Left lung (tissue), 10 donors: ENCODE data around the gene SLC25A25. TPM values are rescaled to one million over a fixed set of nuclear protein-coding genes. Genes with fewer than 3 reads are reported as not detected.

Experiments used
- ATAC-seq: fragments of 200-7000 bp; cut with Tn5 transposase; one replicate; pipeline ENCODE4 v1.9.1; 2020; ENCODE audit warnings: moderate library complexity
- DNase-seq, 4 donors: peaks; one replicate each; pipeline ENCODE4 v3.0.0-alpha.2; 2013 to 2020
- H3K27ac ChIP-seq, 2 donors: fragments of 200-600 bp; sonication (generic) in 1 of 2; one replicate each; pipeline versions ENCODE4 v1.5.0 to v1.8.0; 2020 to 2021
- H3K27me3 ChIP-seq, 2 donors: fragments of 200-600 bp; sonication (generic) in 1 of 2; one replicate each; pipeline versions ENCODE4 v1.5.0 to v1.8.0; 2020 to 2021
- H3K36me3 ChIP-seq, 2 donors: fragments of 200-600 bp; sonication (generic) in 1 of 2; one replicate each; pipeline versions ENCODE4 v1.5.0 to v1.8.0; 2020 to 2021
- H3K4me1 ChIP-seq, 2 donors: fragments of 200-600 bp; one replicate each; pipeline ENCODE4 v1.8.0; 2021
- H3K4me3 ChIP-seq, 2 donors: fragments of 200-600 bp; sonication (generic) in 1 of 2; one replicate each; pipeline versions ENCODE4 v1.5.0 to v1.8.0; 2020 to 2021; ENCODE audit warnings: mild to moderate bottlenecking in 1 of 2
- H3K9me3 ChIP-seq, 2 donors: fragments of 200-600 bp; sonication (generic) in 1 of 2; one replicate each; pipeline versions ENCODE4 v1.5.0 to v1.8.0; 2020 to 2021
- intact Hi-C, 2 donors: fragments of 100-400 bp; cut with DNase I; formaldehyde crosslinking; loops; one replicate each; pipeline versions ENCODE4 v1.11.2 to v1.14.2; 2022
- polyA plus RNA-seq, 6 donors: library from polyadenylated mRNA; unstranded; fragments of 120-200 nt; gene quantifications; one replicate each; pipeline ENCODE4 v1.2.1, GENCODE V29; 2013; ENCODE audit not compliant: insufficient read length in 6 of 6
- total RNA-seq, 2 donors: library from RNA; stranded (reverse); fragmentation: NEBNext Ultra II Directional; extraction: Animal tissue kit (Norgen Biotek cat#: 25700); gene quantifications; one replicate each; pipeline ENCODE4 v1.2.1, GENCODE V29; 2021
- TF ChIP-seq, protein P1 (sequence below), 2 donors: fragments of 200-600 bp; sonication (generic) in 1 of 2; IDR thresholded peaks; one replicate each; pipeline versions ENCODE4 v1.5.0 to v1.8.0; 2021; ENCODE audit warnings: antibody characterized with exemption in 2 of 2
- donor health status: DM: no; HTN: yes; CAD: no.
- donor health status: DM: no; HTN: no; CAD: no.

Gene SLC25A25
- total and polyA plus RNA-seq, 8 donors, result 9.8 to 21.0 (median 15.4) TPM

DNA sequence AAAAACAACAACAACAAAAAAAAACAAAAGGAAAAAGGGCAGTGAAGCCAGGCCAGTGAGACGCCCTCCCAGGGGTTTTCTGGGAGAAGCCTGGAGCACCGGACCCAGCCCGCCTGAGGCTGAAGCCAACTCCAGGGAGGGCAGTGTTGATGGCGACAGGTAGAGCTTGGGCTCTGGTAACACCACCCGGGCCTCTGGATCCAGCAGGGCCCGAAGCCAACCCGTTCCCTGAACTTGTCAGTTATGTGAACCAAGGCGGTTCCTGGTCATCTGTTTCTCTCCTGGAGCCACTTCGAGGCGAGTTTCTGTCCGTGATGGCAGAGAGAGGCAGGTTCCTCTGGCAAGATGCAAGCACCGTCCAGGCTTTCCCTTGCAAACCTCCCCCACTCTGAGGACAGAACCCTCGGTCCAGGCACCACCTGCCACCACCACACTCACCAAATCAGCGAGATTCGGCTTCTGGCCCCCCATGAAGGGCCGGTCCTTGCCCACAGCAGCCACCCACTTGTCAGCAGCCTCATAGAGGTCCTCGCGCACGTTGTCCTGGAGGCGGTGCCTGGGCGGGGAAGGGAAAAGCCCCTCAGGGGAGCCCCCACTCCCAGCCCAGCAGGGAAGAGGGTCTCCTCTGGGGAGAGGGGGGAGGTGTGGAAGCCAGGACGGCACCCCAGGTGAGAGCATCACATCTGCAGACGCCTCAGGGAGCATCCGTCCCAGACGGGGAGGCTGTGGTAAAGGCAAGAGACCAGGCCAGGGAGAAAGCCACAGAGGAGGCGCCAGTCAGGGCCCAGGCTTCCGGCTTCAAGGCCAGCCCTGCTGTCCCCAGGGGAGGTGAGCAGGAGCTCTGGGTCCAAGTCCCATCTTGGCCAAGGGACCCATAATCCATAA lies 54.1 kb downstream of the SLC25A25 start:
- H3K36me3 ChIP-seq, result peaks cover 0 to 49% of the 10 kb centered on the region in 2 donors
- no peaks in the 10 kb centered on the region for H3K27me3 ChIP-seq
- no peak overlapping the region for H3K27ac ChIP-seq
- H3K4me1 ChIP-seq, result peaks cover 4 to 37% of the 10 kb centered on the region in 2 donors
- no peak overlapping the region for H3K4me3 ChIP-seq
- TF ChIP-seq, protein P1, sequence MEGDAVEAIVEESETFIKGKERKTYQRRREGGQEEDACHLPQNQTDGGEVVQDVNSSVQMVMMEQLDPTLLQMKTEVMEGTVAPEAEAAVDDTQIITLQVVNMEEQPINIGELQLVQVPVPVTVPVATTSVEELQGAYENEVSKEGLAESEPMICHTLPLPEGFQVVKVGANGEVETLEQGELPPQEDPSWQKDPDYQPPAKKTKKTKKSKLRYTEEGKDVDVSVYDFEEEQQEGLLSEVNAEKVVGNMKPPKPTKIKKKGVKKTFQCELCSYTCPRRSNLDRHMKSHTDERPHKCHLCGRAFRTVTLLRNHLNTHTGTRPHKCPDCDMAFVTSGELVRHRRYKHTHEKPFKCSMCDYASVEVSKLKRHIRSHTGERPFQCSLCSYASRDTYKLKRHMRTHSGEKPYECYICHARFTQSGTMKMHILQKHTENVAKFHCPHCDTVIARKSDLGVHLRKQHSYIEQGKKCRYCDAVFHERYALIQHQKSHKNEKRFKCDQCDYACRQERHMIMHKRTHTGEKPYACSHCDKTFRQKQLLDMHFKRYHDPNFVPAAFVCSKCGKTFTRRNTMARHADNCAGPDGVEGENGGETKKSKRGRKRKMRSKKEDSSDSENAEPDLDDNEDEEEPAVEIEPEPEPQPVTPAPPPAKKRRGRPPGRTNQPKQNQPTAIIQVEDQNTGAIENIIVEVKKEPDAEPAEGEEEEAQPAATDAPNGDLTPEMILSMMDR (IDR thresholded peaks at IDR 0.05), result no peak
- peak in 1 of 4 donors; percentile 72 for DNase-seq
- intact Hi-C loops, result no loop called here
- no peaks in the 10 kb centered on the region for H3K9me3 ChIP-seq
- no peak for ATAC-seq

DNA sequence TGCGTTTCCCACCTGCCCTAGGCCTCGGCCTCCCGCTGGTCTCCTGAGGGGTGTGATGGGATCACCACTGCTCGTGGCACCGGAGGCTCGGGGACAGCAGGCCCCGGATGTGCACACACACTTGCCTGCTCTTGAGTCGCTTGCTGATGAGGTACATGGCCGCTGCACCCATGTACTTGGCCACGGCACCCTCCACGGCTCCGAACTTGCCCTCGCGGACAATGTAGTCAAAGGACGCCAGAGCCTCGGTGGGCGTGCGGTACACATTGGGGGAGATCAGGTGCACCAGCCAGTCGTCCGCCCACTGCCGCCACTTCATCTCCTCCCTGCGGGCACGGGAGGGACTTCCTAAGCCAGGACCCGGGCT lies 54.8 kb downstream of the SLC25A25 start:
- no peak overlapping the region for H3K4me3 ChIP-seq
- DNase-seq, result peak in 1 of 4 donors; percentile 32
- TF ChIP-seq, protein P1 (IDR thresholded peaks at IDR 0.05), result no peak
- no peaks in the 10 kb centered on the region for H3K9me3 ChIP-seq
- peaks cover 3 to 33% of the 10 kb centered on the region in 2 donors for H3K4me1 ChIP-seq
- no peak for ATAC-seq
- H3K27ac ChIP-seq, result no peak overlapping the region
- peaks cover 0 to 49% of the 10 kb centered on the region in 2 donors for H3K36me3 ChIP-seq
- H3K27me3 ChIP-seq, result no peaks in the 10 kb centered on the region
- intact Hi-C loops, result no loop called here

DNA sequence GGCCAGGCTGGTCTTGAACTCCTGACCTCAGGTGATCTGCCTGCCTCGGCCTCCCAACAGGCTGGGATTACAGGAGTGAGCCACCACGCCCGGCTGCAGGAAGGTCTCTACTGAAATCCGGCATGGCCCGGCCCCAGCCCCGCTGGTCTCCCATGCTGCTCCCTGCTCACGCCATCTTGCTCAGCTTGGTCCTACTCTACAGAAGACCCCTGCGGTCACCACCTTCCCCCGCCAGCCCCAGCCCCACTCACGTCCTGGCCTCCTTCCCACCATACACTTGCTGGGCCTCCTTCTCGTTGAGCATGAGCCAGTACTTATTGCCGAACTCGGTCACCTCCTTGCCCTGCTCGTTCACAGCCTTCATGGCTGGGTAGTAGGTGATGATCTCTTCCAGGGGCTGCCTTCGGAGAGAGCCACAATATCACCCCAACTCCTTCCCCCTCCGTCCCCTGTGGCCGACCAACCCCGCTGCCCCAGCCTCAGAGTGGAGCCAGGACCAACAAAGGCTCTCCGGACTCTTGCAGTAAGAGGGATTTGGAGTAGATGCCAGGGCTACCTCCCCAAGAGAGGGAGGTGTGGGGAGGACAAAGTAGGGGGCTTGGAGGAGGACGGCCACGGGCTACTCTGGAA lies 55.5 kb downstream of the SLC25A25 start:
- DNase-seq, result peak in 1 of 4 donors; percentile 74
- H3K36me3 ChIP-seq, result peaks cover 0 to 49% of the 10 kb centered on the region in 2 donors
- no peak for ATAC-seq
- TF ChIP-seq, protein P1 (IDR thresholded peaks at IDR 0.05), result no peak
- intact Hi-C loops, result no loop called here
- H3K27ac ChIP-seq, result no peak overlapping the region
- H3K4me1 ChIP-seq, result peaks cover 0 to 28% of the 10 kb centered on the region in 2 donors
- no peak overlapping the region for H3K4me3 ChIP-seq
- H3K9me3 ChIP-seq, result no peaks in the 10 kb centered on the region
- no peaks in the 10 kb centered on the region for H3K27me3 ChIP-seq

DNA sequence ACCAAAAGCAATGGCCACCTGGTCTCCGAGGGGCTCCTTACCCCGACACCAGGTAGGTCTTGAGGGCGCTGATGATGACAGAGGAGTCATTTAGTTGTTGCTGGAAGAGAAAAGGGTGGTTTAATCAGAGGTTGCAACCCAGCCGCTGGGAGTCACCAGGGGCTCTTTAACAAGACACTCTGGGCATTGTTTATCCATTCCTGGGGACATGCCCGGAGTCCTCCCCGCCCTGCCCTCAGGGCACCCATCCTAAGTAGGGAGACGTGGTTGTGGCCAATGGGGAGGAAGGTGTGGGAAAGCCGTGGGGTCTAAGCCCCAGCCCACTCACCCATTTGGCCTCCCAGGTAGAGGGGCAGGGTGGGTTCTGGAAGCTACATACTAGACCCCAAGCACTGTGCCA lies 56.4 kb downstream of the SLC25A25 start:
- ATAC-seq, result no peak
- no peaks in the 10 kb centered on the region for H3K9me3 ChIP-seq
- TF ChIP-seq, protein P1 (IDR thresholded peaks at IDR 0.05), result no peak
- H3K4me3 ChIP-seq, result no peak overlapping the region
- H3K27ac ChIP-seq, result no peak overlapping the region
- peaks cover 0 to 49% of the 10 kb centered on the region in 2 donors for H3K36me3 ChIP-seq
- H3K27me3 ChIP-seq, result no peaks in the 10 kb centered on the region
- DNase-seq, result peak in 1 of 4 donors; percentile 33
- H3K4me1 ChIP-seq, result peaks cover 6 to 35% of the 10 kb centered on the region in 2 donors
- intact Hi-C loops, result no loop called here
